LNCAP (cell line): ENCODE results near the gene KCNQ2.
A peak's percentile ranks its signal among the peaks of the same experiment; 100 is the strongest.

Experiments
- TF ChIP-seq, protein P1 (sequence below): fragments of 450-650 bp; IDR thresholded peaks from 2 replicates; pipeline ENCODE4 v1.5.1; 2017; ENCODE audit warnings: mild to moderate bottlenecking

The KCNQ2 gene

DNA sequence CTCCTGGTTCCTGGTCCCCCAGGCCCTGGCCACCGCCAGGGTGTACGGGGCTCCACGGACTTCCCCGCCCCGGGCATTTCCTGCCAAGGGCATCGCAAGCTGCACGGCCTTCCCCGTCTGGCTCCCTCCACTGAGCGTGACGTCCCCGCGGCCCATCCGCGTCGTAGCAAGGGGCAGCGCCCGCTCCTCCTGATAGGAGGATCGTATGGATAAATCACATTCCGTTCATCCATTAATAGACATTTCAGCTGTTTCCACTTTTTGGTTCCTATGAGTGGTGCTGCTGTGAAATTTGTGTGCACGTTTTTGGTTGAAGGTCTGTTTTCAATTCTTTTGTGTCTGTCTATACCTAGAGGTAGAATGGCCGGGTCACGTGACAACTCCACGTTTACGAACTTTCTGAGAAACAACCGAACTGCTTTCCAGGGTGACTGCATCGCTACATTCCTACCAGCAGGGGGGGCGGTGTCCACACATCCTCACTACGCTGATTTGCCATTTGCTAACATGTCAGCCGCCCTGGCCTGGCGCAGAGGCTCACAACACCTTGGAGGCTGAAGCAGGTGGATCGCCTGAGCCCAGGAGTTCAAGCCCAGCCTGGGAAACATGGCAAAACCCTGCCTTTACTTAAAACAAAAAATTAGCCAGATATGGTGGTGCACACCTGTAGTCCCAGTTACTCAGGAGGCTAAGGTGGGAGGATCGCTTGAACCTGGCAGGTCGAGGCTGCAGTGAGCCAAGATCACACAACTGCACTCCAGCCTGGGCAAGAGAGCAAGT, 37.7 kb downstream of the KCNQ2 start:
- TF ChIP-seq, protein P1, sequence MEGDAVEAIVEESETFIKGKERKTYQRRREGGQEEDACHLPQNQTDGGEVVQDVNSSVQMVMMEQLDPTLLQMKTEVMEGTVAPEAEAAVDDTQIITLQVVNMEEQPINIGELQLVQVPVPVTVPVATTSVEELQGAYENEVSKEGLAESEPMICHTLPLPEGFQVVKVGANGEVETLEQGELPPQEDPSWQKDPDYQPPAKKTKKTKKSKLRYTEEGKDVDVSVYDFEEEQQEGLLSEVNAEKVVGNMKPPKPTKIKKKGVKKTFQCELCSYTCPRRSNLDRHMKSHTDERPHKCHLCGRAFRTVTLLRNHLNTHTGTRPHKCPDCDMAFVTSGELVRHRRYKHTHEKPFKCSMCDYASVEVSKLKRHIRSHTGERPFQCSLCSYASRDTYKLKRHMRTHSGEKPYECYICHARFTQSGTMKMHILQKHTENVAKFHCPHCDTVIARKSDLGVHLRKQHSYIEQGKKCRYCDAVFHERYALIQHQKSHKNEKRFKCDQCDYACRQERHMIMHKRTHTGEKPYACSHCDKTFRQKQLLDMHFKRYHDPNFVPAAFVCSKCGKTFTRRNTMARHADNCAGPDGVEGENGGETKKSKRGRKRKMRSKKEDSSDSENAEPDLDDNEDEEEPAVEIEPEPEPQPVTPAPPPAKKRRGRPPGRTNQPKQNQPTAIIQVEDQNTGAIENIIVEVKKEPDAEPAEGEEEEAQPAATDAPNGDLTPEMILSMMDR, result peak; percentile 85

DNA sequence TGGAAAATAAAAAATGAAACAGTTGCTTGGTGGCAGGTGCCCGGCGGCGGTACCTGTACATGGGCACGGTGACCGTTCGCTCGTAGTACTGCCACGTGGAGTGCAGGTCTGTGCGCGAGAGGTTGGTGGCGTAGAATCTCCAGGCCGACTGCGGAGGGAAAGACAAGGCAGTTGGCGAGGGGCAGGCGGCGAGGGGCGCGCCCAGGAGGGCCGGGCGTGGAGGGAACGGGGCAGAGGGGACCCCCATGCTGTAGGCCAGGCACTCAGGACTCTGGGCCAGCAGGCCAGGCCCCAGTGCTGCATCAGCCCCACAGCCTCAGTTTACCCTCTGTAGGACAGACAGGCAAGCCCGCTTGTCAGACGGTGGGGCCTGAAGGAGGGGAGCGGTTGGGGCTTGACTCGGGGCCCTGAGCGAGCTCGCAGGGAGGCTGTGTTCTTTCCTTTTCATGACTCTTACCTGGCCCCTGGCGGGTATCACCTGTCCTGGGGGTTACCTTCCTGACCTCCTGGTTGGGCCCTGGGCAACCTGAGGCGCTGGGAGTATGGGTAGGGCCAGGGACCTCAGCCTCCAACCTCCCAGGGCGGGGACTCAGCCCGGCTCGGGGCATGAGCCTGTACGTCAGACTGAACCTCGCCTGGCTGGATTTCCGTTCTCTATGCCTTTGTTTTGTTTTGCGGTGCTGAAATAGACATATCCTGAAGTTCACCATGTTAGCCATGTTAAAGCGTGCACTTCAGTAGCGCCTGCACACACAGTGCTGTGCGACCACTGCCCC, 38.5 kb downstream of the KCNQ2 start:
- TF ChIP-seq, protein P1, result no peak

- TF ChIP-seq, protein P1, result no peak
These were observed 39.1 kb downstream of the KCNQ2 start for GRCh38 chr20:63433351-63433750.

DNA sequence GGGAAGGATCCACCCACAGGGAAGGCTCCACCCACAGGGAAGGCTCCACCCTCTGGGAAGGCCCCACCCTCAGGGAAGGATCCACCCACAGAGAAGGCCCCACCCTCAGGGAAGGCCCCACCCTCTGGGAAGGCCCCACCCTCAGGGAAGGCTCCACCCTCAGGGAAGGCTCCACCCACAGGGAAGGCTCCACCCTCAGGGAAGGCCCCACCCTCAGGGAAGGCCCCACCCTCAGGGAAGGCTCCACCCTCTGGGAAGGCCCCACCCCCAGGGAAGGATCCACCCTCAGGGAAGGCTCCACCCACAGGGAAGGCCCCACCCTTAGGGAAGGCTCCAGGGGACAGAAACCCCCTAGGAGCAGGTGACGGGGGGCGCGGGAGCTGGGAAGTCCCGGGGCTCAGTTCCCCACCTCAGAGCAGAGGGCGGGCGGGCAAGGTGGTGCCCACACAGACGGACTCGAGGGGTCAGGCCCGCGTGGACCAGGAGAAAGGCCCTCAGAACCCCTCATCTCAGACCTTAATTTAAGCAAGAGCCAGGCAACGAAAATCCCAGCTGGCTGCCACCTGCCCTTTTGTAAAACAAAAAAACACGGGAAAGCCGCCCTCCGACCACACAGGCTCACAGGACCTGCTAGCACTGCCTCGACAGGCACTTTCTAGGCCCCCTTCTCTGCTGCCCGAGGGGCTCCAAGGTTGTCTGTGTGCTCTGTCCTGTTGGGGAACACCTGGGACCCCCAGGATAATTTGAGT, 39.7 kb downstream of the KCNQ2 start:
- TF ChIP-seq, protein P1, result no peak

DNA sequence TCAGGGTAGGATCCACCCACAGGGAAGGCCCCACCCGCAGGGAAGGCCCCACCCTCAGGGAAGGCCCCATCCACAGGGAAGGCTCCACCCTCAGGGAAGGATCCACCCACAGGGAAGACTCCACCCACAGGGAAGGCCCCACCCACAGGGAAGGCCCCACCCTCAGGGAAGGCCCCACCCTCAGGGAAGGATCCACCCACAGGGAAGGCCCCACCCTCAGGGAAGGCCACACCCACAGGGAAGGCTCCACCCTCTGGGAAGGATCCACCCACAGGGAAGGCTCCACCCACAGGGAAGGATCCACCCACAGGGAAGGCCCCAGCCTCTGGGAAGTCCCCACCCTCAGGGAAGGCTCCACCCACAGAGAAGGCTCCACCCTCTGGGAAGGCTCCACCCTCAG, 40.5 kb downstream of the KCNQ2 start:
- TF ChIP-seq, protein P1, result no peak

DNA sequence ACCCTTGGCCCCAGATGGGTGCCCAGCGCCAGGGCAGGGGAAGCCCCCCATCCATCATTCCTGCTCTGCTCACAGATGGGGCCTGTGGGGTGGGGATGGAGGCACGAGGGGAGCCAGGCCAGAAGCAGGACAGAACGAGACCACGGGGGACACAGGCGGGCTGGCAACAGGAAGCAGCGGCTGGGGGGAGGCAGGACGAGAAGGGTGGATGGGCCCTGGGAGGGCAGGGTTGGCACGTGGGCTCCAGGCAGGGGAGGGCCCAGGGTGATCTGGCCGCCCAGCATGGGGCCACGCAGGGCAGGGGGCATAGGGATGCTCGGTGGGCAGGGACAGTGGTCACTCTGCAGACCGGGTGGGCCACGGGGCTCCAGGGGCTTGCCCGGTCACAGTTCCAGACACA, 41.6 kb downstream of the KCNQ2 start:
- TF ChIP-seq, protein P1, result no peak

DNA sequence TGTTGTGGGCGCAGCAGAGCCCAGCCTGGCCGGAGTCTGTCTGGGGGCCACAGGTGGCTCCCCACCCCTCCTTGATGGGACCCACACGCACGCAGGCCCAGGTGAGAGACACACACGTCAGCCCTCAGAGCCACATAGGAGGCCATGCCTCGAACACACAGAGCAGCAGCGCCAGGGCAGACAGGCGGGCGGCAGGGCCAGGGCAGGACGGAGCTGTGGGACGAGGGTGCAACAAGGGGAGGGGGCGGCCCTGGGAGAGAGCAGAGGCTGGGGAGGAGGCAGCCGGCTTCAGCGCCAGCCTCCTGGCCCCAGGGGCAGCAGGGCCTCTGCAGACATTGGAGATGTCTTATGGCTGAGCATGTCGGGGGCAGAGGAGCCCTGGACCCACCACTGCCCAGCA, 42.5 kb downstream of the KCNQ2 start:
- TF ChIP-seq, protein P1, result no peak
